ENCODE data around the gene RALBP1. TPM values are rescaled to one million over a fixed set of nuclear protein-coding genes. Genes with fewer than 3 reads are reported as not detected.

The RALBP1 gene
- total and polyA plus RNA-seq, 9 of the 15 experiments (the other 6 are each of a cell fraction or from before 2014, with no cell fraction given): 10.9 to 70.0 (median 61.3) TPM

GRCh38 chr18:9519399-9519798 lies 44.1 kb downstream of the RALBP1 start (continued):
- no peak for TF ChIP-seq POLR3A (IDR thresholded peaks at IDR 0.05; ENCODE audit: borderline replicate concordance, extremely low read depth, insufficient read depth, insufficient read length)
- TF ChIP-seq ZC3H4 (CRISPR knock-in tag; IDR thresholded peaks at IDR 0.05; ENCODE audit: borderline replicate concordance): no peak
- no peak for TF ChIP-seq PREB (CRISPR knock-in tag; IDR thresholded peaks at IDR 0.05)
- no peak for TF ChIP-seq ZNF511 (CRISPR knock-in tag; IDR thresholded peaks at IDR 0.05)
- no peak for TF ChIP-seq ZNF263 (CRISPR knock-in tag; IDR thresholded peaks at IDR 0.05; ENCODE audit: borderline replicate concordance)
- TF ChIP-seq ARID3A (IDR thresholded peaks at IDR 0.05; ENCODE audit: borderline replicate concordance, low read depth, low read length): no peak
- TF ChIP-seq ZFP36 (IDR thresholded peaks at IDR 0.05; ENCODE audit: low read depth, low read length, partially characterized antibody): no peak

All from K562 (cell line).